Esophagus muscularis mucosa (tissue), 3 donors: ENCODE data around the gene SLC13A3.

ENCODE experiments used
- CTCF ChIP-seq, 3 experiments: fragments of 200-600 bp in 2 of 3; fragments of 450-650 bp in 1 of 3; sonication (generic) in 2 of 3; IDR thresholded peaks; one replicate each; pipeline ENCODE4 v1.5.1; 2017 to 2019; ENCODE audit warnings: antibody characterized with exemption in 3 of 3, mild to moderate bottlenecking in 2 of 3, moderate library complexity in 1 of 3
- POLR2AphosphoS5 ChIP-seq, 2 donors: sonication (generic); formaldehyde crosslinking; IDR thresholded peaks; one replicate each; pipeline ENCODE4 v1.6.1; 2017; ENCODE audit warnings: antibody characterized with exemption in 2 of 2

- TF ChIP-seq POLR2AphosphoS5 (IDR thresholded peaks at IDR 0.05): no peak
- TF ChIP-seq CTCF (IDR thresholded peaks at IDR 0.05): no peak
Measured at GRCh38 chr20:46553926-46554325, 97.3 kb downstream of the SLC13A3 start.
